ENCODE measurements around the gene USH2A. TPM values are rescaled to one million over a fixed set of nuclear protein-coding genes. Genes with fewer than 3 reads are reported as not detected.

USH2A gene
- total RNA-seq, 1 donor: under 0.01 TPM

- TF ChIP-seq, protein P1, sequence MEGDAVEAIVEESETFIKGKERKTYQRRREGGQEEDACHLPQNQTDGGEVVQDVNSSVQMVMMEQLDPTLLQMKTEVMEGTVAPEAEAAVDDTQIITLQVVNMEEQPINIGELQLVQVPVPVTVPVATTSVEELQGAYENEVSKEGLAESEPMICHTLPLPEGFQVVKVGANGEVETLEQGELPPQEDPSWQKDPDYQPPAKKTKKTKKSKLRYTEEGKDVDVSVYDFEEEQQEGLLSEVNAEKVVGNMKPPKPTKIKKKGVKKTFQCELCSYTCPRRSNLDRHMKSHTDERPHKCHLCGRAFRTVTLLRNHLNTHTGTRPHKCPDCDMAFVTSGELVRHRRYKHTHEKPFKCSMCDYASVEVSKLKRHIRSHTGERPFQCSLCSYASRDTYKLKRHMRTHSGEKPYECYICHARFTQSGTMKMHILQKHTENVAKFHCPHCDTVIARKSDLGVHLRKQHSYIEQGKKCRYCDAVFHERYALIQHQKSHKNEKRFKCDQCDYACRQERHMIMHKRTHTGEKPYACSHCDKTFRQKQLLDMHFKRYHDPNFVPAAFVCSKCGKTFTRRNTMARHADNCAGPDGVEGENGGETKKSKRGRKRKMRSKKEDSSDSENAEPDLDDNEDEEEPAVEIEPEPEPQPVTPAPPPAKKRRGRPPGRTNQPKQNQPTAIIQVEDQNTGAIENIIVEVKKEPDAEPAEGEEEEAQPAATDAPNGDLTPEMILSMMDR (IDR thresholded peaks at IDR 0.05; ENCODE audit: insufficient read depth, low read depth, low read length): peak; percentile 70
- peak overlapping the region; percentile 49 for H3K4me3 ChIP-seq (ENCODE audit: low read depth, low read length)
- DNase-seq (ENCODE audit: low read depth): peak; percentile 67
These were observed 202.0 kb downstream of the USH2A start for GRCh38 chr1:216221260-216221700.

- TF ChIP-seq, protein P1 (IDR thresholded peaks at IDR 0.05; ENCODE audit: insufficient read depth, low read depth, low read length): no peak
- no peak overlapping the region for H3K4me3 ChIP-seq (ENCODE audit: low read depth, low read length)
- no peak for DNase-seq (ENCODE audit: low read depth)
These were observed 206.9 kb downstream of the USH2A start for GRCh38 chr1:216216305-216216704.

DNA sequence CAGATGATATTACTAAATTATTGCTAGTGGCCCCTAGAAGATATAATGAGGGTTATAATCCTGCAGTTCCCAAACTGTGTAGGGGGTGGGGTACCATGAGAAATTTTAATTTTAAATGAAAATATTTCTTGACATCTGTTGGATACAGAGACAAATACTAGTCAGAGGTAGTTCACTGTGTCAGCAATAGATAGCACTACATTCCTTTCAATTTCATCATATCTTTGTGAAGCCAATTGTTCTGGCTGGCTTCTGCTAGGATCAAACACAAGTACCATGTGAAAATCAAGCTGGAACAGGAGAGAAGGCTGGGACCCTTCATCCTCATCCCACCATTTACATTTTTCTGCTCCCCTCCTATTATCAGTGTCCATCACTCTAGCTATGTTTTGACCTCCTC, 208.1 kb downstream of the USH2A start:
- TF ChIP-seq, protein P1 (IDR thresholded peaks at IDR 0.05; ENCODE audit: insufficient read depth, low read depth, low read length): no peak
- no peak overlapping the region for H3K4me3 ChIP-seq (ENCODE audit: low read depth, low read length)
- no peak for DNase-seq (ENCODE audit: low read depth)

DNA sequence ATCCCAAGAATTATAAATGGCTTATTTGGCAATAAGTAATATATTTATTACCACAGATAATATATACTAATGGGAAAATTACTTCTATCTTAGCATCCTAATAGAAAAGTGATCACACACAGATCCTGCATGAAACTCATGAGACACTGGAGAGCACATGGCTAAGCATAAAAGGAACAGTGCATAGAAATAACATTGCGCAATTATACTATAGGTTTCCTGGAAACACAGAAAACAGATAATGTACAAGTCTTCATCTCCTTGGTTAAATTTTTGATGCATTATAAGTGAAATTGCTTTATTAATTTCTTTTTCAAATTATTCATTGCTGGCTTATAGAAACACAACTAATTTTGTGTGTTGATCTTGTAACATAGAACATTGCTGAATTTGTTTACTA, 210.4 kb downstream of the USH2A start:
- no peak for DNase-seq (ENCODE audit: low read depth)
- no peak overlapping the region for H3K4me3 ChIP-seq (ENCODE audit: low read depth, low read length)
- TF ChIP-seq, protein P1 (IDR thresholded peaks at IDR 0.05; ENCODE audit: insufficient read depth, low read depth, low read length): no peak

DNA sequence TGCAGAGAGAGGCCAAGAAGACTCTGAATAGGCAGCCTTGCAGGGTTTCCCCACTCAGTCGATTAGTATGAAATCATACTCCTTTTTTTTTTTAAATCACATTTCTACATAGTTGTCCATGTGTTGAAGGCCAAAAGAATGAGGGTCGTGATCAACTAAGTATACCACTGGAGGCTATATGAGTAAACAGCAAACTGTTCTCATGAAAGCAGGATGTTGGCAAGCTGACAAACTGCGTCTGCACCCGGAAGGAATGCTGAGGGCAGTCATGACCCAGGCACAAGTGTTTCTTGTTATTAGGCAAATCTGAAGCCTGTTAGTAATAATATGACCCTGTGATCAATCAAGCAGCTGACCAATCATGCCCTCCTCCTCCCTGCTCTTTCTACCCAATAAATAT, 213.2 kb downstream of the USH2A start:
- DNase-seq (ENCODE audit: low read depth): peak; percentile 3
- no peak overlapping the region for H3K4me3 ChIP-seq (ENCODE audit: low read depth, low read length)
- TF ChIP-seq, protein P1 (IDR thresholded peaks at IDR 0.05; ENCODE audit: insufficient read depth, low read depth, low read length): no peak

DNA sequence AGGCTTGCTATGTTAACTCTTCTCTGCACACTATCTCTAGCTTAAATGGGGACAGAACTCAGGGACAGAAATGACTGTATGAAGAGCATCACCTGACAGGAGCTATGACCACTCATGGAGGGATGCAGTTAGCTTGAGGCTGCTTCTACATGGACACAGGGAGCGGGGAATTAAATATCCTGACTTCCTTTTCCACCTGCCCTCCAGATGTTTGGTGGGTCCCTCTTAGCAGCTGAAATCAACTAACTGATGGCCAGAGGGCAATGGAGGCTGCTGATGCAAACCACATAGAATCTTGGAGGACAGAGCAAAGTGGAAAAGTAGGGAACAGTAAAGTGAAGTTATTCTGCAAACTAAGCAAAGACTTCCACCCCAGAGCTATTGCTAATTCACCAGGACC, 214.1 kb downstream of the USH2A start:
- H3K4me3 ChIP-seq (ENCODE audit: low read depth, low read length): no peak overlapping the region
- no peak for DNase-seq (ENCODE audit: low read depth)
- TF ChIP-seq, protein P1 (IDR thresholded peaks at IDR 0.05; ENCODE audit: insufficient read depth, low read depth, low read length): no peak

DNA sequence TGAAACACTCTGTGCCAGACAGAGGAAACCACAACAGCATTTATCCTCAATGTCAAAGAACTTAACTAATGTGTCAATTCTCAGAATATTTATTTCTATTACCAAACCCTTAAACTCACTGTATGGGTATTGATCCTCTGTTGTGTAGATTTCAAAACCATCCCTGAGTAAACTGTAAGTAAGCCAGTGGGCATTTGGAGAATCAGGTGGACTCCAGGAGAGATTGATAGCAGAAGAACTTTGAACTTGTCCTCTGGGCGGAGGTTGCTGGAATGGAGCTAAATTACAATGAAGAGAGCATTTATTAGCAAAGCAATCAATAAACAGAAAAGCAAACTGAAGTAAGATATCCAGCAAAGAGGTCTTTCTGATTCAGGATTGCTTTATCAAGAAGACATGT, 216.1 kb downstream of the USH2A start:
- DNase-seq (ENCODE audit: low read depth): no peak
- H3K4me3 ChIP-seq (ENCODE audit: low read depth, low read length): no peak overlapping the region
- TF ChIP-seq, protein P1 (IDR thresholded peaks at IDR 0.05; ENCODE audit: insufficient read depth, low read depth, low read length): no peak
